NCI-H146 treated with DMSO at 0.1 percent for 48 hours (cell line): ENCODE results near the gene TUBB4B.

Experiments
- DNase-seq: peaks from one replicate; lab custom pipeline; 2025; ENCODE audit not compliant: unreplicated experiment; lab: John Stamatoyannopoulos, UW

TUBB4B gene

GRCh38 chr9:137225699-137226331 is 15.3 kb upstream of the TUBB4B start:
- no peak for DNase-seq

- no peak for DNase-seq
Observed at GRCh38 chr9:137226338-137227053, 14.6 kb upstream of the TUBB4B start.

GRCh38 chr9:137227054-137227852 is 13.8 kb upstream of the TUBB4B start, which contains the start of gene RNF224:
RNF224 (plus strand) TSS chr9:137227502; CDS start chr9:137228336, 834 bp downstream.
- no peak for DNase-seq

GRCh38 chr9:137227853-137228505 is 13.1 kb upstream of the TUBB4B start:
- DNase-seq, result no peak

- DNase-seq, result no peak
Observed at GRCh38 chr9:137228506-137228967, 12.6 kb upstream of the TUBB4B start.

GRCh38 chr9:137228968-137229896 is 11.9 kb upstream of the TUBB4B start:
- no peak for DNase-seq

DNA sequence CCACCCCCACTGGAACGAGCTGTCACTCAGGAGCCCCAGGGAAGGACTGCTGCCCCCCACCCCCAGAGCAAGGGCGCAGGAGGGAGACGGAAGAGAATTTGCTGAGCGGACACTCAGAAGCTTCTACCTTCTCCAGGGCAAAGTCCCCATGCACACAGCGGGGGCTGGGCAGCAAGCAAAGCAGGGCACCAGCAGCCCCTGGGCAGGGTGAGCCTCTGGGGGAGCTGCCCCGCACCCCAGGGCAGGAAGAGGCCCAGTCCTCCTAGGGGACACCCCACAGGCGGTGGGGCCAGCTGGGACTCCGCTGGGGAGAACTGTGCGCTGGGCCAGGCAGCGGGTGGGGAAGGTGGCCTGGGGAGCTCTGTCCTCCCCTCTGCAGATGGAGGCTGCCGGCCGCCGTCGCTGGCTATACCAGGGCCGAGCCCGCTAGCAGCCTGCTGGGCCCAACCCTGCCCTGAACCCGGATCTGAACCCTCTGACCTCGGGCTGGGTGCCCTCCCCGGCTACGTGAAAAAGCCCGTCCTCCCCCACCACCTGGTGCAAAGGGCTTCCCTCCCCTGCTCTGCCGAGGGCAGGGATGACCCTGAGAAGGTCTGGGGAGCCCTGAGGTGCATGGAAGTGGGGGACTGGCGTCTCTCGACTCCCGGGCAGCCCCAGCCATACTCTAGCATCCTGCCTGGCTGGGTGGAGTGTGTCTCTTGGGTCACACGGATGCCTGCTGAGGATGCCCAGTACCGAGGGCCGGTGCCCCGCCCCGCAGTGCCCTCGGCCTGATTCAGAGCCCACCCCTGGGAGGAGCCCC is 11.0 kb upstream of the TUBB4B start:
- DNase-seq, result no peak

DNA sequence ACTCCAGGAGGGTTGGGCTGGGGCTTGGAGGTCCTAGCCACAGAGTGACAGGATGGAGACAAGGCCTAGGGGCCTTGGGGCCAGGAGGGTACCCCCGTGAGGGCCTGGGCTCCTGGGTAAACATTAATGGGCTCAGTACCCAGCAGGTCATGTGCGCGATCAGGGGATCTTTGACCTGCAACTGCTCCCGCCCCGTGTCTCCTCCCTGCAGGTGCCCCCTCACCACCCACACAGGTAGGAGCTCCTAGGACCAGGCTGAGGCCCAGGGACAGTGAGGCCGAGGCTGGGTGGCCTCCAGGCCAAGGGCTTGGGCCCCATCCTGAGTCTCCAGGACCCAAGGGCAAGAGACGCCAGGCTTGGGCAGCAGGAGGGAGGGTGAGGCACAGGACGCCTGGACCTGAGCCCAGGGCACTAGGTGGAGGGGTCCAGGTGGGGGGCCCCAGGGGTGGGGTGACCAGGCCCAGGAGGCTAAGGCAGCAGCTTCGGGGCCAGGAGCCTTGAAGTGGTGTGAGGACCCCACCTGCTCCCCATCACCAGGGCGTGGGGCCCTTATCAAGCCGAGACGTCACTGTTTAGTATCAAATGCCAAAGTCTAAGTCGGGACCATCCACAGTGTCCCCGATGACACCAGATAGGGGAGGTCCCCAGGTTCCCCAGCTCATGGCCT is 10.2 kb upstream of the TUBB4B start, which contains the start of gene SLC34A3:
SLC34A3 (plus strand) TSS at position 197 of the 667 bp plus-strand sequence. CDS start 802 bp downstream, outside the sequence.
- no peak for DNase-seq

GRCh38 chr9:137231372-137232039 is 9.6 kb upstream of the TUBB4B start:
- no peak for DNase-seq

DNA sequence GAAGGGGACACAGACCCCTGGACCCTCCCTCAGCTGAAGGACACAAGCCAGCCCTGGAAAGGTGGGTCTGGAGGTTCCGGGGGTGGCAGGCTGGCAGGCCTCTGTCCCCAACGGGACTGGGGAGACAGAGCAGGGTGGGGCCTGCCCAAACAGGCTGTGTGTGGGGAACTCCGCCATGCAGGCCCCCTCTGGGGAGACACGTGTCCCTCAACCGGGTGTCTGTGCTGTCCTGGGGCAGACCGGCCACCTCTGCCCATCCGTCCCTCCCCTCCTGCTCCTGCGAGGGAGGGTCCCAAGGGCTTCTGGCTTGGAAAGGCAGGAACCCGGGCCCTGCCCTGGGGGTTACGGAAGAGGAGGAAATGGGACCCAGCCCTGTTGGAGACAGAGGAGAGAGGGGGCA is 9.0 kb upstream of the TUBB4B start:
- no peak for DNase-seq

DNA sequence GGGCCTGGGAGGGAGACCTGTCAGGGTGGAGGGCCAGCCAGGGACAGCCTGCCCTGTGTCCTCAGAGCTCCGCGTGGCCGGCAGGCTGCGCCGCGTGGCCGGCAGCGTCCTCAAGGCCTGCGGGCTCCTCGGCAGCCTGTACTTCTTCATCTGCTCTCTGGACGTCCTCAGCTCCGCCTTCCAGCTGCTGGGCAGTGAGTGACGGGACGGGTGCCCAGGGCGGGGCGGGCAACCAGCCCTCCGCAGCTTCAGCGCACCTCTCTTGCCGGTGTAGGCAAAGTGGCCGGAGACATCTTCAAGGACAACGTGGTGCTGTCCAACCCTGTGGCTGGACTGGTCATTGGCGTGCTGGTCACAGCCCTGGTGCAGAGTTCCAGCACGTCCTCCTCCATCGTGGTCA is 8.6 kb upstream of the TUBB4B start:
- no peak for DNase-seq

DNA sequence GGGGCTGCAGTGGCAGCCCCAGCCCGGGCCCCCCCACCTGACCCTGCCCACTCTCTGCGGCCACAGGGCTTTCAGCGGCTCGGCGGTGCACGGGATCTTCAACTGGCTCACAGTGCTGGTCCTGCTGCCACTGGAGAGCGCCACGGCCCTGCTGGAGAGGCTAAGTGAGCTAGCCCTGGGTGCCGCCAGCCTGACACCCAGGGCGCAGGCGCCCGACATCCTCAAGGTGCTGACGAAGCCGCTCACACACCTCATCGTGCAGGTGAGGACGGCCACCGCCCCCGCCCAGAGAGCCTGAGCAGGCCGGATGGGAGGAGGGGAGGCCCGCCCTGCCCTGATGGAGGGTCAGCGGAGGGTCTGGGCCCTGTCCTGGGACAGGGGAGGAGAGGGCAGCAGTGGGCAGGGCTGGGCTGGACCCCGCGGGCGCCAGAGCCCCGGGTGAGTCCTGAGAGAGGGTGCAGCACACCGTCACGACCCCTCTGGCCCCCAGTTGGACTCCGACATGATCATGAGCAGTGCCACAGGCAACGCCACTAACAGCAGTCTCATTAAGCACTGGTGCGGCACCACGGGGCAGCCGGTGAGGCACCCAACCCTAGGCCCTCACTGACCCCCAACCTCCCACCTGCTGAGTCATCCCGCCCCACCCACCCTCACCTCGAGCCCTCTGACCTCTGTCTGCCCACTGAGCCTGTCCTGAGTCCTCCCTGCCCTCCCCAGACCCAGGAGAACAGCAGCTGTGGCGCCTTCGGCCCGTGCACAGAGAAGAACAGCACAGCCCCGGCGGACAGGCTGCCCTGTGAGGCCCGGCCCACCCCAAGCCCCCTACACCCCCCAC is 7.7 kb upstream of the TUBB4B start:
- no peak for DNase-seq

- no peak for DNase-seq
Observed at GRCh38 chr9:137234055-137234697, 6.9 kb upstream of the TUBB4B start.

GRCh38 chr9:137234758-137235423 is 6.2 kb upstream of the TUBB4B start:
- DNase-seq, result no peak

- no peak for DNase-seq
Observed at GRCh38 chr9:137235424-137236237, 5.5 kb upstream of the TUBB4B start.
